ENCODE measurements around the gene ST8SIA6. TPM values are rescaled to one million over a fixed set of nuclear protein-coding genes. Genes with fewer than 3 reads are reported as not detected.

The ST8SIA6 gene
- total and polyA plus RNA-seq, 4 donors = 0.43 to 22.0 (median 2.9) TPM

DNA sequence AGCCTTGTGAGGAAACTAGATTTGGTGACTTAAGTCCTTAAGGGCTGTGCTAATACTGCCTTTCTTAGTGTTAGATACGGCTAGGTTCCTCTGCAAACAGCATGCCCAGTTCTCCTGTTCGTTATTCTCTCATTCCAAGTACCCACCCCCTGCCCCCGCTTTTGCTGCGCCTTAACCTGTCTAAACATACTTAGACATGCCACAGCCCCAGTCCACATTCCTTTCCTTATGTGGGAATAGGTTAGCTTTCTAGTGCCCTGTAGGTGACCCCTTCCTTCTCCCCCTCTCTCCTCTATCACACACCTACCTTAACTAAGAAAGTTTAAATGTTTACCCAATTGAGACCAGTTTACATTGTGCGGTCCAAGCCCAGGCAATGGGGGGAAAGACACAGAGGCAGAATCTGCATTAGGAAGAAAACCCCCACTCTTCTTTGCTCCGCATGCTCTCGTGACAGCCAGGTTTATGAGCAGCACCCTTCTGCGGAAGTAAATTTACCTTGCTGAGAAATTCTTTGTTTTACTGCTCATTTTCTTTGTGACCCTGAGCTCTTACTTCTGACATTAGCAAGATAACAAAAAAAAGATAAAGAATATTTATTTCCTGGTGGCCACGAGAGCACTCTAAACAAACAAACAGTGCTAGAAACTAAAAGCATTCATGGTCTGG lies 177.5 kb downstream of the ST8SIA6 start:
- ATAC-seq (ENCODE audit: insufficient read depth, low FRiP score) (no peak), DNase-seq (no peak)
- WGBS, 2 donors = 80 to 94% methylated on average over 9 of the region's 9 CpGs
- Histone ChIP-seq H3K27me3 (ENCODE audit: control insufficient read depth in 3 of 3, insufficient read depth in 3 of 3, low read length in 2 of 3) (no peaks in the 10 kb centered on the region), H3K9ac (ENCODE audit: insufficient read depth in 1 of 2, low read length in 2 of 2) (no peak overlapping the region), H3K36me3 (ENCODE audit: control insufficient read depth in 4 of 4, insufficient read depth in 4 of 4, low read length in 4 of 4) (no peaks in the 10 kb centered on the region), H3K9me3 (ENCODE audit: control insufficient read depth in 4 of 4, insufficient read depth in 3 of 4, low read length in 3 of 4) (peaks cover 0 to 8% (median 2%) of the 10 kb centered on the region in 4 donors), H3K27ac (ENCODE audit: low read depth in 1 of 2, low read length in 1 of 2) (no peak overlapping the region), H3K4me3 (no peak overlapping the region), H3K4me1 (ENCODE audit: control insufficient read depth in 5 of 5, insufficient read depth in 5 of 5, low read length in 5 of 5) (no peaks in the 10 kb centered on the region)
- TF ChIP-seq, protein P1, sequence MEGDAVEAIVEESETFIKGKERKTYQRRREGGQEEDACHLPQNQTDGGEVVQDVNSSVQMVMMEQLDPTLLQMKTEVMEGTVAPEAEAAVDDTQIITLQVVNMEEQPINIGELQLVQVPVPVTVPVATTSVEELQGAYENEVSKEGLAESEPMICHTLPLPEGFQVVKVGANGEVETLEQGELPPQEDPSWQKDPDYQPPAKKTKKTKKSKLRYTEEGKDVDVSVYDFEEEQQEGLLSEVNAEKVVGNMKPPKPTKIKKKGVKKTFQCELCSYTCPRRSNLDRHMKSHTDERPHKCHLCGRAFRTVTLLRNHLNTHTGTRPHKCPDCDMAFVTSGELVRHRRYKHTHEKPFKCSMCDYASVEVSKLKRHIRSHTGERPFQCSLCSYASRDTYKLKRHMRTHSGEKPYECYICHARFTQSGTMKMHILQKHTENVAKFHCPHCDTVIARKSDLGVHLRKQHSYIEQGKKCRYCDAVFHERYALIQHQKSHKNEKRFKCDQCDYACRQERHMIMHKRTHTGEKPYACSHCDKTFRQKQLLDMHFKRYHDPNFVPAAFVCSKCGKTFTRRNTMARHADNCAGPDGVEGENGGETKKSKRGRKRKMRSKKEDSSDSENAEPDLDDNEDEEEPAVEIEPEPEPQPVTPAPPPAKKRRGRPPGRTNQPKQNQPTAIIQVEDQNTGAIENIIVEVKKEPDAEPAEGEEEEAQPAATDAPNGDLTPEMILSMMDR (IDR thresholded peaks at IDR 0.05; ENCODE audit: control extremely low read depth, extremely low read depth) = no peak

- Histone ChIP-seq H3K27ac (ENCODE audit: low read depth in 1 of 2, low read length in 1 of 2) (no peak overlapping the region), H3K4me3 (no peak overlapping the region), H3K36me3 (ENCODE audit: control insufficient read depth in 4 of 4, insufficient read depth in 4 of 4, low read length in 4 of 4) (no peaks in the 10 kb centered on the region), H3K4me1 (ENCODE audit: control insufficient read depth in 5 of 5, insufficient read depth in 5 of 5, low read length in 5 of 5) (no peaks in the 10 kb centered on the region), H3K27me3 (ENCODE audit: control insufficient read depth in 3 of 3, insufficient read depth in 3 of 3, low read length in 2 of 3) (no peaks in the 10 kb centered on the region), H3K9me3 (ENCODE audit: control insufficient read depth in 4 of 4, insufficient read depth in 3 of 4, low read length in 3 of 4) (peaks cover 0 to 6% (median 2%) of the 10 kb centered on the region in 4 donors), H3K9ac (ENCODE audit: insufficient read depth in 1 of 2, low read length in 2 of 2) (no peak overlapping the region)
- TF ChIP-seq, protein P1 (IDR thresholded peaks at IDR 0.05; ENCODE audit: control extremely low read depth, extremely low read depth) = no peak
- ATAC-seq (ENCODE audit: insufficient read depth, low FRiP score) = no peak
- WGBS, 2 donors = 76 to 93% methylated on average over 2 of the region's 2 CpGs
- DNase-seq = no peak
Observed at GRCh38 chr10:17273403-17273802, 181.0 kb downstream of the ST8SIA6 start.

GRCh38 chr10:17272648-17273047 lies 181.7 kb downstream of the ST8SIA6 start:
- 91 to 94% methylated on average over 12 of the region's 12 CpGs for WGBS, 2 donors
- ATAC-seq (ENCODE audit: insufficient read depth, low FRiP score) (no peak), DNase-seq (no peak)
- Histone ChIP-seq H3K27me3 (ENCODE audit: control insufficient read depth in 3 of 3, insufficient read depth in 3 of 3, low read length in 2 of 3) (no peaks in the 10 kb centered on the region), H3K4me1 (ENCODE audit: control insufficient read depth in 5 of 5, insufficient read depth in 5 of 5, low read length in 5 of 5) (no peaks in the 10 kb centered on the region), H3K9me3 (ENCODE audit: control insufficient read depth in 4 of 4, insufficient read depth in 3 of 4, low read length in 3 of 4) (peaks cover 0 to 6% (median 2%) of the 10 kb centered on the region in 4 donors), H3K9ac (ENCODE audit: insufficient read depth in 1 of 2, low read length in 2 of 2) (no peak overlapping the region), H3K27ac (ENCODE audit: low read depth in 1 of 2, low read length in 1 of 2) (no peak overlapping the region), H3K36me3 (ENCODE audit: control insufficient read depth in 4 of 4, insufficient read depth in 4 of 4, low read length in 4 of 4) (no peaks in the 10 kb centered on the region), H3K4me3 (no peak overlapping the region)
- TF ChIP-seq, protein P1 (IDR thresholded peaks at IDR 0.05; ENCODE audit: control extremely low read depth, extremely low read depth) = no peak

Small RNA genes lying within 50 kb of the gene (small RNA-seq; reads per million reads assigned to genes)
- not detected for gene RF00019 (ENCODE audit: low replicate concordance)

Other genes with a start within 250 kb of the ST8SIA6 start
- 1,000 to 10,000 TPM; 1,296 to 1,640 TPM for gene VIM, start 226.4 kb downstream of the ST8SIA6 start, total RNA-seq
- 1,000 to 10,000 TPM in 1 of 2 donors, 100 to 1,000 TPM in 1; 800 to 1,426 TPM for gene VIM, start 226.4 kb downstream of the ST8SIA6 start, polyA plus RNA-seq
- 10 to 100 TPM; 16.6 to 31.9 TPM for gene HACD1, start 162.8 kb upstream of the ST8SIA6 start, total RNA-seq
- gene HACD1, start 162.8 kb upstream of the ST8SIA6 start, polyA plus RNA-seq = 10 to 100 TPM; 11.5 to 49.2 TPM
- 10 to 100 TPM; 25.4 to 76.8 TPM for gene STAM, start 189.6 kb upstream of the ST8SIA6 start, total RNA-seq
- 10 to 100 TPM; 11.9 to 15.5 TPM for gene STAM, start 189.6 kb upstream of the ST8SIA6 start, polyA plus RNA-seq